ENCODE results near the gene CDKN2AIP. TPM values are rescaled to one million over a fixed set of nuclear protein-coding genes. Genes with fewer than 3 reads are reported as not detected.

The CDKN2AIP gene
- total RNA-seq, 1 donor from 2014 or later, result 23.8 TPM

GRCh38 chr4:183435803-183436202, 8.6 kb upstream of the CDKN2AIP start:
- Mint-ChIP-seq H3K36me3 (ENCODE audit: low read depth) (no peaks in the 10 kb centered on the region), H3K4me3 (no peak overlapping the region), H3K27me3 (ENCODE audit: low read depth) (no peaks in the 10 kb centered on the region), H3K9me3 (no peaks in the 10 kb centered on the region), H3K27ac (ENCODE audit: unreplicated experiment) (no peak overlapping the region), H3K4me1 (peaks cover 12% of the 10 kb centered on the region)
- TF ChIP-seq CTCF (conservative IDR thresholded peaks at IDR 0.05), result no peak
- no peak for DNase-seq (ENCODE audit: low read depth, low spot score)

DNA sequence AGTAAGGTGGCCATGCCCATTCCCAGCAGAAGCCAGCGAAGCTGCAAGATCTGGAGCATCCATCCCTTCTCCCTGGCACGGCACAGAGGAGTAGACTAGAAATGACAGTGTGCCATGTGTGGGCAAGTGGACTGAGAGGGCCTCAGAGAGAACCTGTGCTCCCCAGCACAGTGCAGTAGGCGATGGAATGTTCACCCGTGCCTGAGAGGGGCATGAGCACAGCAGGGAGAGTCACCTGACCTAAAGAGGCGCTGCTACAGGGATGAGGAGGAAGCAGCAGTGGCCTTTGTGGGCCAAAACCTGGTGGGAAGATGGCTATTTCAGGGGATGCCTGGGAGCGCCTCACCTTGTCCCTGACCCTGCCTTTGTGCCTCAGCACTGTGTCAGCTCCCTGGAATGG, 8.0 kb upstream of the CDKN2AIP start:
- no peak for DNase-seq (ENCODE audit: low read depth, low spot score)
- no peak for TF ChIP-seq CTCF (conservative IDR thresholded peaks at IDR 0.05)
- Mint-ChIP-seq H3K27ac (ENCODE audit: unreplicated experiment) (peak overlapping the region; percentile 81), H3K9me3 (no peaks in the 10 kb centered on the region), H3K36me3 (ENCODE audit: low read depth) (no peaks in the 10 kb centered on the region), H3K27me3 (ENCODE audit: low read depth) (no peaks in the 10 kb centered on the region), H3K4me1 (peaks cover 8% of the 10 kb centered on the region), H3K4me3 (peak overlapping the region; percentile 49)

- no peak for TF ChIP-seq CTCF (conservative IDR thresholded peaks at IDR 0.05)
- no peak overlapping the region for H3K27ac Mint-ChIP-seq (ENCODE audit: unreplicated experiment)
- H3K4me1 Mint-ChIP-seq, result peaks cover 8% of the 10 kb centered on the region
- H3K36me3 Mint-ChIP-seq (ENCODE audit: low read depth), result no peaks in the 10 kb centered on the region
- no peaks in the 10 kb centered on the region for H3K27me3 Mint-ChIP-seq (ENCODE audit: low read depth)
- DNase-seq (ENCODE audit: low read depth, low spot score), result no peak
- H3K9me3 Mint-ChIP-seq, result no peaks in the 10 kb centered on the region
- H3K4me3 Mint-ChIP-seq, result no peak overlapping the region
These were observed 7.0 kb upstream of the CDKN2AIP start for GRCh38 chr4:183437452-183437851.

DNA sequence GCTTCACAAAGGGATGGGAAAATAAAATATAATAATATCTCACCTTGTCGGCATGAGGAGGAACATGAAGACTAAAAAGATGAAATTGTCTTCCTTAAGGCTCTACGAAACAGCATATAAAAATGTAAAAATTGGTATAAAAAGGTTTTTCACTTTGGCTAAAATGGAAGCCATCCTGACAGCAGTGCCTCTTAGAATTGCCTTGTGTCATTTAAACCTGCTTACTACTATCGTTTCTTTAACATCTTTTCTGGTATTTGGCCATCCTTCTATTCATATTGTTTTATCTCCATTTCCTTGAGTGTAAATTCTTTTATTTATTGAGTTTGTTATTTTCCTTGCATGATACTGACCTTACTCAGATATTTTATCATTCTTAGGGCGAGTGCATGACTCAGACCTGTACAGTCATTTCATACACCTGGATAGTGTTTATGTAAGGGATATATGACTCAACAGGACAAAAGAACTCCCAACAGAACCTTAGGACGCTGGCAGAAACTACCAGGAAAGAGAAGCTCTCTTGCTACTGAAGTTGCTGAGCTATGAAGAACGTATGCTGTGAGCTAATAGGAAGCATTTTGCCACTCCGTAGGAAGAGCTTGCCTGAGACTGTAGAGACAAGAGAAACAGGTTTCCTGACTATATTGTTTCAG, 5.8 kb upstream of the CDKN2AIP start:
- H3K4me3 Mint-ChIP-seq, result no peak overlapping the region
- TF ChIP-seq CTCF (conservative IDR thresholded peaks at IDR 0.05), result no peak

DNA sequence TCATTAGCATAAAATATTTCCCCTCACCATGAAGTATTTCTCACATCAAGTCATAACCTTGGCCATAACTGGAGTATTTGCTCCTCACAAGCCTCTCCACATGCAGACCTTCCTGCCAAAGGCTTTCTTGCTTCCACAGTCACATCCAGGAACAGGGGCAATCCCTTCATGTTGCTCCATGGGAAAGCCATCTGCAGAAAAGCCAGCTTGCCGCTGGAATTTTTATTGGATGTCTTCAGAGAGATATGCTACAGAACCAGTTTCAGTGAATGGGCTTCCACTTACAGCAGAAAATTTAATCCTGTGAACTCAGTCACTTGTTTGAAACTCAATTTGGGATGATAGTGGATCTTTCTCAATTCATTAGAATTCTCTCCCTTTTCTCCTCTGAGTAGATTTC, 3.2 kb upstream of the CDKN2AIP start:
- no peak for DNase-seq (ENCODE audit: low read depth, low spot score)
- H3K4me1 Mint-ChIP-seq, result peaks cover 29% of the 10 kb centered on the region
- no peaks in the 10 kb centered on the region for H3K27me3 Mint-ChIP-seq (ENCODE audit: low read depth)
- H3K27ac Mint-ChIP-seq (ENCODE audit: unreplicated experiment), result no peak overlapping the region
- no peaks in the 10 kb centered on the region for H3K9me3 Mint-ChIP-seq
- H3K36me3 Mint-ChIP-seq (ENCODE audit: low read depth), result peaks cover 3% of the 10 kb centered on the region
- TF ChIP-seq CTCF (conservative IDR thresholded peaks at IDR 0.05), result no peak
- H3K4me3 Mint-ChIP-seq, result no peak overlapping the region

More for the DNA sequence above, 5.8 kb upstream of the CDKN2AIP start:
- H3K9me3 Mint-ChIP-seq, result no peaks in the 10 kb centered on the region
- DNase-seq (ENCODE audit: low read depth, low spot score), result no peak
- no peaks in the 10 kb centered on the region for H3K36me3 Mint-ChIP-seq (ENCODE audit: low read depth)
- H3K4me1 Mint-ChIP-seq, result peaks cover 15% of the 10 kb centered on the region
- no peaks in the 10 kb centered on the region for H3K27me3 Mint-ChIP-seq (ENCODE audit: low read depth)
- no peak overlapping the region for H3K27ac Mint-ChIP-seq (ENCODE audit: unreplicated experiment)

Measured in neural crest cell (in vitro differentiated cells).